HG02763 (cell line): ENCODE measurements around the gene SLC7A11.

Experiments
- ATAC-seq: cut with Tn5 transposase; IDR thresholded peaks from one replicate; pipeline ENCODE4 v1.9.1; 2021; ENCODE audit warnings: mild to moderate bottlenecking, moderate library complexity; ENCODE audit not compliant: unreplicated experiment

Gene SLC7A11

GRCh38 chr4:138242076-138242833 is at the start of gene SLC7A11:
TSS of gene SLC7A11 (minus strand) at chr4:138242349. CDS start at chr4:138242069, 280 bp downstream.
- ATAC-seq: peak; percentile 99

GRCh38 chr4:138291431-138291830 is 49.3 kb upstream of the SLC7A11 start:
- ATAC-seq: no peak

GRCh38 chr4:138290805-138291204 is 48.7 kb upstream of the SLC7A11 start:
- ATAC-seq: no peak

GRCh38 chr4:138279286-138279685 is 37.1 kb upstream of the SLC7A11 start:
- ATAC-seq: no peak

GRCh38 chr4:138277133-138277532 is 35.0 kb upstream of the SLC7A11 start:
- no peak for ATAC-seq

GRCh38 chr4:138275963-138276621 is 33.9 kb upstream of the SLC7A11 start:
- no peak for ATAC-seq

GRCh38 chr4:138275216-138275615 is 33.1 kb upstream of the SLC7A11 start:
- no peak for ATAC-seq

- ATAC-seq: no peak
These were observed 27.0 kb upstream of the SLC7A11 start for GRCh38 chr4:138269175-138269574.

GRCh38 chr4:138267835-138268234 is 25.7 kb upstream of the SLC7A11 start:
- ATAC-seq: no peak

- no peak for ATAC-seq
These were observed 24.8 kb upstream of the SLC7A11 start for GRCh38 chr4:138266948-138267347.

GRCh38 chr4:138263247-138263816 is 21.2 kb upstream of the SLC7A11 start:
- ATAC-seq: no peak

- no peak for ATAC-seq
These were observed 20.3 kb upstream of the SLC7A11 start for GRCh38 chr4:138262469-138262868.

- ATAC-seq: no peak
These were observed 19.9 kb upstream of the SLC7A11 start for GRCh38 chr4:138262030-138262429.

GRCh38 chr4:138259824-138260223 is 17.7 kb upstream of the SLC7A11 start:
- no peak for ATAC-seq

GRCh38 chr4:138259271-138259670 is 17.1 kb upstream of the SLC7A11 start:
- ATAC-seq: no peak

GRCh38 chr4:138256608-138257007 is 14.5 kb upstream of the SLC7A11 start:
- ATAC-seq: no peak

- no peak for ATAC-seq
These were observed 13.9 kb upstream of the SLC7A11 start for GRCh38 chr4:138255917-138256597.

GRCh38 chr4:138252551-138252950 is 10.4 kb upstream of the SLC7A11 start:
- no peak for ATAC-seq

GRCh38 chr4:138251938-138252337 is 9.8 kb upstream of the SLC7A11 start:
- ATAC-seq: no peak

GRCh38 chr4:138249132-138249531 is 7.0 kb upstream of the SLC7A11 start:
- no peak for ATAC-seq

GRCh38 chr4:138248058-138248457 is 5.9 kb upstream of the SLC7A11 start:
- ATAC-seq: no peak
